ENCODE measurements around the gene PRG3.
A peak's percentile ranks its signal among the peaks of the same experiment; 100 is the strongest.
"Not testable (repeated sequence)": the region's sequence is repeated elsewhere in the genome, so short reads cannot be mapped to it uniquely, and the experiment has no call there.

The PRG3 gene

GRCh38 chr11:57387289-57388030 lies 6.5 kb upstream of the PRG3 start:
- DNase-seq = peak in 2 of 3 donors; percentile 49 to 51

GRCh38 chr11:57386178-57386940 lies 5.4 kb upstream of the PRG3 start:
- DNase-seq = no peak

GRCh38 chr11:57379732-57380131 lies 1.2 kb downstream of the PRG3 start:
- DNase-seq = peak in 2 of 3 donors; percentile 33 to 43

- peak; percentile 53 to 63 (median 60) for DNase-seq
Measured at GRCh38 chr11:57378186-57378585, 2.8 kb downstream of the PRG3 start.

GRCh38 chr11:57377107-57377506 lies 3.8 kb downstream of the PRG3 start:
- DNase-seq = no peak

GRCh38 chr11:57376095-57377090 lies 4.6 kb downstream of the PRG3 start:
- no peak for DNase-seq

GRCh38 chr11:57375490-57375889 lies 5.5 kb downstream of the PRG3 start:
- DNase-seq = no peak

- DNase-seq = no peak
Measured at GRCh38 chr11:57374966-57375365, 6.0 kb downstream of the PRG3 start.

- DNase-seq = no peak
Measured at GRCh38 chr11:57373146-57373545, 7.8 kb downstream of the PRG3 start.

- DNase-seq = no peak
Measured at GRCh38 chr11:57370941-57371340, 10.0 kb downstream of the PRG3 start.

- DNase-seq = peak in 2 of 3 donors; percentile 41 to 55
Measured at GRCh38 chr11:57370251-57370650, 10.7 kb downstream of the PRG3 start.

GRCh38 chr11:57368845-57369232 lies 12.1 kb downstream of the PRG3 start:
- no peak for DNase-seq

GRCh38 chr11:57368106-57368844 lies 12.7 kb downstream of the PRG3 start:
- peak; percentile 43 to 65 (median 62) for DNase-seq

GRCh38 chr11:57364851-57365660 lies 15.9 kb downstream of the PRG3 start:
- no peak for DNase-seq

- no peak for DNase-seq
Measured at GRCh38 chr11:57363131-57364080, 17.5 kb downstream of the PRG3 start.

GRCh38 chr11:57361926-57362325 lies 19.0 kb downstream of the PRG3 start:
- no peak for DNase-seq

- DNase-seq = not testable (repeated sequence)
Measured at GRCh38 chr11:57361420-57361819, 19.5 kb downstream of the PRG3 start.

GRCh38 chr11:57360991-57361390 lies 20.0 kb downstream of the PRG3 start:
- DNase-seq = no peak

GRCh38 chr11:57359896-57360690 lies 20.9 kb downstream of the PRG3 start:
- no peak for DNase-seq

Data from suppressor macrophage treated with lipopolysaccharide for 1 hour (primary cell).